Spinal cord (tissue), 10 donors: Measurements from ENCODE around the gene MTERF1. TPM values are rescaled to one million over a fixed set of nuclear protein-coding genes. Genes with fewer than 3 reads are reported as not detected.
"Not testable (repeated sequence)": the region's sequence is repeated elsewhere in the genome, so short reads cannot be mapped to it uniquely, and the experiment has no call there.

Experiments used
- DNase-seq, 6 donors: peaks; one replicate each; pipeline versions ENCODE4 v3.0.0 to v3.0.0-alpha.2; 2013 to 2015; ENCODE audit warnings: low spot score in 6 of 6, low read depth in 4 of 6
- H3K27ac ChIP-seq: one replicate; pipeline ENCODE4 v1.5.1; 2013; ENCODE audit warnings: low read depth, low read length, control low read depth
- H3K27me3 ChIP-seq: one replicate; pipeline ENCODE4 v1.6.1; 2013; ENCODE audit warnings: low read length; ENCODE audit not compliant: control insufficient read depth, insufficient read depth
- H3K36me3 ChIP-seq: one replicate; pipeline ENCODE4 v1.6.1; 2013; ENCODE audit warnings: low read length; ENCODE audit not compliant: control insufficient read depth, insufficient read depth
- H3K4me1 ChIP-seq: one replicate; pipeline ENCODE4 v1.6.1; 2013; ENCODE audit warnings: low read length; ENCODE audit not compliant: control insufficient read depth, insufficient read depth
- H3K4me3 ChIP-seq: one replicate; pipeline ENCODE4 v1.5.1; 2013; ENCODE audit warnings: low read depth, low read length, control low read depth
- H3K9me3 ChIP-seq: one replicate; pipeline ENCODE4 v1.6.1; 2013; ENCODE audit warnings: low read length; ENCODE audit not compliant: control insufficient read depth, insufficient read depth
- WGBS: methylation state at CpG from one replicate; pipeline ENCODE4 v1.1.5; 2013; ENCODE audit warnings: missing lambda C conversion rate; ENCODE audit not compliant: insufficient coverage; 5-methylcytosine and 5-hydroxymethylcytosine counted together
- polyA plus RNA-seq, 2 donors: library from polyadenylated mRNA; unstranded; fragments of 120-200 nt; gene quantifications; one replicate each; pipeline ENCODE4 v1.2.1, GENCODE V29; 2013; ENCODE audit not compliant: insufficient read length in 2 of 2
- total RNA-seq, 2 donors: library from RNA; depleted of rRNA in 1 of 2; stranded (reverse); fragments of 120-200 nt in 1 of 2; fragments of >200 nt in 1 of 2; gene quantifications; one replicate each; pipeline versions ENCODE4 v1.2.3 to v1.2.4, GENCODE V29; 2013 to 2014
- donor health status: healthy.

MTERF1 gene
- total and polyA plus RNA-seq, 4 donors: 12.1 to 18.4 (median 15.7) TPM

- no peak overlapping the region for H3K27ac ChIP-seq
- H3K9me3 ChIP-seq: no peaks in the 10 kb centered on the region
- 90% methylated on average over 4 of the region's 4 CpGs for WGBS
- DNase-seq: no peak
- H3K36me3 ChIP-seq: no peaks in the 10 kb centered on the region
- no peak overlapping the region for H3K4me3 ChIP-seq
- no peaks in the 10 kb centered on the region for H3K4me1 ChIP-seq
- H3K27me3 ChIP-seq: no peaks in the 10 kb centered on the region
Measured at GRCh38 chr7:91911121-91911520, 30.6 kb upstream of the MTERF1 start.

- WGBS: no CpG with 5 or more reads among the region's 1 CpG
- Histone ChIP-seq H3K27me3 (no peaks in the 10 kb centered on the region), H3K9me3 (no peaks in the 10 kb centered on the region), H3K36me3 (no peaks in the 10 kb centered on the region), H3K4me3 (no peak overlapping the region), H3K27ac (no peak overlapping the region), H3K4me1 (no peaks in the 10 kb centered on the region)
- no peak for DNase-seq
Measured at GRCh38 chr7:91910171-91910570, 29.7 kb upstream of the MTERF1 start.

- WGBS: no CpG with 5 or more reads among the region's 1 CpG
- no peak for DNase-seq
Measured at GRCh38 chr7:91899563-91899962, 19.1 kb upstream of the MTERF1 start.

GRCh38 chr7:91898240-91898992 lies 17.9 kb upstream of the MTERF1 start:
- Histone ChIP-seq H3K9me3 (no peaks in the 10 kb centered on the region), H3K36me3 (no peaks in the 10 kb centered on the region), H3K4me1 (no peaks in the 10 kb centered on the region), H3K27ac (no peak overlapping the region), H3K27me3 (no peaks in the 10 kb centered on the region), H3K4me3 (no peak overlapping the region)
- no peak for DNase-seq
- 80% methylated on average over 4 of the region's 10 CpGs for WGBS

More at GRCh38 chr7:91899563-91899962, 19.1 kb upstream of the MTERF1 start:
- H3K27ac ChIP-seq: no peak overlapping the region
- H3K4me3 ChIP-seq: no peak overlapping the region
- H3K36me3 ChIP-seq: no peaks in the 10 kb centered on the region
- H3K27me3 ChIP-seq: no peaks in the 10 kb centered on the region
- no peaks in the 10 kb centered on the region for H3K9me3 ChIP-seq
- no peaks in the 10 kb centered on the region for H3K4me1 ChIP-seq

GRCh38 chr7:91894781-91895480 lies 14.4 kb upstream of the MTERF1 start:
- Histone ChIP-seq H3K36me3 (no peaks in the 10 kb centered on the region), H3K27me3 (no peaks in the 10 kb centered on the region), H3K4me1 (no peaks in the 10 kb centered on the region), H3K9me3 (no peaks in the 10 kb centered on the region), H3K27ac (no peak overlapping the region), H3K4me3 (no peak overlapping the region)
- DNase-seq: no peak
- WGBS: 86% methylated on average over 1 of the region's 1 CpG

GRCh38 chr7:91893699-91894098 lies 13.2 kb upstream of the MTERF1 start:
- not testable (repeated sequence) for H3K9me3 ChIP-seq, H3K27ac ChIP-seq, H3K27me3 ChIP-seq, H3K4me3 ChIP-seq, DNase-seq, H3K4me1 ChIP-seq, H3K36me3 ChIP-seq
- WGBS: 90% methylated on average over 2 of the region's 5 CpGs

GRCh38 chr7:91892821-91893340 lies 12.4 kb upstream of the MTERF1 start:
- Histone ChIP-seq H3K36me3 (no peaks in the 10 kb centered on the region), H3K4me3 (no peak overlapping the region), H3K27me3 (no peaks in the 10 kb centered on the region), H3K4me1 (no peaks in the 10 kb centered on the region), H3K27ac (no peak overlapping the region), H3K9me3 (no peaks in the 10 kb centered on the region)
- DNase-seq: no peak
- WGBS: 50% methylated on average over 1 of the region's 2 CpGs

- no peaks in the 10 kb centered on the region for H3K9me3 ChIP-seq
- no peak for DNase-seq
- H3K36me3 ChIP-seq: no peaks in the 10 kb centered on the region
- 21% methylated on average over 3 of the region's 3 CpGs for WGBS
- no peaks in the 10 kb centered on the region for H3K4me1 ChIP-seq
- no peak overlapping the region for H3K4me3 ChIP-seq
- no peak overlapping the region for H3K27ac ChIP-seq
- no peaks in the 10 kb centered on the region for H3K27me3 ChIP-seq
Measured at GRCh38 chr7:91892099-91892705, 11.7 kb upstream of the MTERF1 start.

- H3K36me3 ChIP-seq, H3K9me3 ChIP-seq, H3K4me1 ChIP-seq, H3K27ac ChIP-seq, H3K27me3 ChIP-seq, DNase-seq, H3K4me3 ChIP-seq: not testable (repeated sequence)
- whole genome bisulfite sequencing: 94% methylated on average over 59 of the region's 60 CpGs
Measured at GRCh38 chr7:91888271-91889175, 8.0 kb upstream of the MTERF1 start.
